ENCODE results near the gene PAK1IP1.
A peak's percentile ranks its signal among the peaks of the same experiment; 100 is the strongest.
"Not testable (repeated sequence)": the region's sequence is repeated elsewhere in the genome, so short reads cannot be mapped to it uniquely, and the experiment has no call there.

Gene PAK1IP1, protein sequence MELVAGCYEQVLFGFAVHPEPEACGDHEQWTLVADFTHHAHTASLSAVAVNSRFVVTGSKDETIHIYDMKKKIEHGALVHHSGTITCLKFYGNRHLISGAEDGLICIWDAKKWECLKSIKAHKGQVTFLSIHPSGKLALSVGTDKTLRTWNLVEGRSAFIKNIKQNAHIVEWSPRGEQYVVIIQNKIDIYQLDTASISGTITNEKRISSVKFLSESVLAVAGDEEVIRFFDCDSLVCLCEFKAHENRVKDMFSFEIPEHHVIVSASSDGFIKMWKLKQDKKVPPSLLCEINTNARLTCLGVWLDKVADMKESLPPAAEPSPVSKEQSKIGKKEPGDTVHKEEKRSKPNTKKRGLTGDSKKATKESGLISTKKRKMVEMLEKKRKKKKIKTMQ

GRCh38 chr6:10694302-10695085 lies at the start of gene PAK1IP1, which contains the start of gene C6orf52:
TSS of gene PAK1IP1 (plus strand) at chr6:10694972. CDS start at chr6:10694986, 14 bp downstream.
TSS of gene C6orf52 (minus strand) at chr6:10694616. CDS start at chr6:10687550, 7,066 bp downstream.
- DNase-seq = peak; percentile 82

GRCh38 chr6:10655508-10656055 lies 39.2 kb upstream of the PAK1IP1 start:
- no peak for DNase-seq

DNA sequence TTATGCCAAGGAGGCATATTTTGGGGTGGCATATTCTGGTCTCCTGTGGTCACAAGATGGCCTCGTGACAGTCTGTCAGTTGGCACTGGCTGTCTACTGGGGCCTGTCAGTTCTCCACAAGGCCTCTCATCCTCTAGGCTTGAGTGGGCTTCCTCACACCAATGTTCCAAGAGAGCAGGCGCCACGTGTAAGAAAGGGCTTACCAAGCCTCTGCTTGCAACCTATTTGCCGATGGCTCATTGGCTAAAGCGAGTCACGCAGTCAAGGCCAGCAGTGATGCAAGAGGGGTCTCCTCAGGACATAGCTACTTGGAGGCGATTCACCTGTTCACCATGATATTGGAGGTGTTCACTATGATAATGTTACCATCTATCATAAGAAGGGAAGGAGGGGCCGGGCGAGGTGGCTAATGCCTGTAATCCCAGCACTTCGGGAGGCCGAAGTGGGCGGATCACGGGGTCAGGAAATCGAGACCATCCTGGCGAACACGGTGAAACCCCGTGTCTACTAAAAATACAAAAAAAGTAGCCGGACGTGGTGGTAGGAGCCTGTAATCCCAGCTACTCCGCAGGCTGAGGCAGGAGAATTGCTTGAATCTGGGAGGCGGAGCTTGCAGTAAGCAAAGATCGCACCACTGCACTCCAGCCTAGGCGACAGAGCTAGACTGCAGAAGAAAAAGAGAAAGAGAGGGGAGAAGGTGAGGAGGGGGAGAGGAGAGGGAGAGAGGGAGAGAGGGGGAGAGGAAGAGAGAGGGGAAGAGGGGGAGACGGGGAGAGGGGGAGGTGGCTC lies 35.7 kb upstream of the PAK1IP1 start:
- no peak for DNase-seq

DNA sequence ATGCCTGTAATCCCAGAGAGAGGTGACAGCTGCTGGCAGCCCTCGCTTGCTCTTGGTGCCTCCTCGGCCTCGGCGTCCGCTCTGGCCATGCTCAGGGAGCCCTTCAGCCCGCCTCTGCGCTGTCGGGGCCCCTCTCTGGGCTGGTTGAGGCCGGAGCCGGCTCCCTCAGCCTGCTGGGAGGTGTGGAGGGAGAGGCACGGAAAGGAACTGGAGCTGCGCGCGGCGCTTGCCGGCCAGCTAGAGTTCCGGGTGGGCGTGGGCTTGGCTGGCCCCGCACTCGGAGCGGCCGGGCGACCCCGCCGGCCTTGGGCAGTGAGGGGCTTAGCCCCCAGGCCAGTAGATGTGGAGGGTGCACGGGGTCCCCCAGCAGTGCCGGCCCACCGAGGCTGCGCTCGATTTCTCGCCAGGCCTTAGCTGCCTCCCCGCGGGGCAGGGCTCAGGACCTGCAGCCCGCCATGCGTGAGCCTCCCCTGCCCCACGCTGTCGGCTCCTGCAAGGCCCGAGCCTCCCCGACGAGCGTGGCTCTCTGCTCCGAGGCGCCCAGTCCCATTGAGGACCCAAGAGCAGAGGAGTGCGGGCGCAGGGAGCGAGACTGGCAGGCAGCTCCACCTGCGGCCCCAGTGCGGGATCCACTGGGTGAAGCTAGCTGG lies 34.9 kb upstream of the PAK1IP1 start:
- DNase-seq = no peak

- not testable (repeated sequence) for DNase-seq
Measured at GRCh38 chr6:10660431-10661191, 34.2 kb upstream of the PAK1IP1 start.

DNA sequence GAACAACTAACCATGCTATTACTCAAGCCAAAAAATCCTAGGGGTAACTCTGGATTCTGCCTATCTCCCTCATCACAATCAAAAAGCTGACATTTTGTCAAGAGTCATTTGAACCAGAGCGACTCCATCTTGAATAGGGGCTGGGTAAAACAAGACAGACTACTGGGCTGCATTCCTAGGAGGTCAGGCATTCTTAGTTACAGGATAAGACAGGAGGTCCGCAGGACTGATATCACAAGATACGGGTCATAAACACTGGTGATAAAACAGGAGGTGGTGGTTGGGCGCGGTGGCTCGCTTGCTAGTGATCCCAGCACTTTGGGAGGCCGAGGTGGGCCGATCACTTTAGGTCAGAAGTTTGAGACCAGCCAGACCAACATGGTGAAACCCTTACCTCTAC lies 32.6 kb upstream of the PAK1IP1 start:
- no peak for DNase-seq

DNA sequence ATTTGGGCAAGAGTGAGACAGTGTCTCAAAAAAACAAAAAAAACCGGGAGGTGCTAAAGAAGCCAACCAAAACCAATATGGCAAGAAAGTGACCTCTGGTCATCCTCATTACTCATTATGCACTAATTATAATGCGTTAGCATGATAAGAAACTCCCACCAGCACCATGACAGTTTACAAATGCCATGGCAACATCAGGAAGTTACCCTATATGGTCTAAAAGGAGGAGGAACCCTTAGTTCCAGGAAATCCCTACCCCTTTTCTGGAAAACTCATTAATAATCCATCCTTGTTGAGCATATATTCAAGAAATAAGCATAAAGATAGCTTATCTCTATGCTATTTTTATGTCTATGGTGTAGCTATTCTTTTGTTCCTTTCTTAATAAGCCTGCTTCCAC lies 32.0 kb upstream of the PAK1IP1 start:
- no peak for DNase-seq

DNA sequence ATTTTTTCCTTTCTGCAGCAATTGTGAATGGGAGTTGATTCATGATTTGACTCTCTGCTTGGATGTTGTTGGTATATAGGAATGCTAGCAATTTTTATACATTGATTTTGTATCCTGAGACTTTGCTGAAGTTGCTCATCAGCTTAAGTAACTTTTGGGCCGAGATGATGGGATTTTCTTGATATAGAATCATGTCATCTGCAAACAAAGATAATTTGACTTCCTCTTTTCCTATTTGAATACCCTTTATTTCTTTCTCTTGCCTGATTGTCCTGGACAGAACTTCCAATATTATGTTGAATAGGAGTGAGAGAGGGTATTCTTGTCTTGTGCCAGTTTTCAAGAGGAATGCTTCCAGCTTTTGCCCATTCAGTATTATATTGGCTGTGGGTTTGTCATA lies 29.2 kb upstream of the PAK1IP1 start:
- not testable (repeated sequence) for DNase-seq

- no peak for DNase-seq
Measured at GRCh38 chr6:10668126-10668917, 26.4 kb upstream of the PAK1IP1 start.

GRCh38 chr6:10676403-10676802 lies 18.4 kb upstream of the PAK1IP1 start:
- DNase-seq = no peak

GRCh38 chr6:10678456-10678855 lies 16.3 kb upstream of the PAK1IP1 start:
- DNase-seq = no peak

GRCh38 chr6:10681795-10682194 lies 13.0 kb upstream of the PAK1IP1 start:
- no peak for DNase-seq

GRCh38 chr6:10682355-10682988 lies 12.3 kb upstream of the PAK1IP1 start:
- DNase-seq = no peak

GRCh38 chr6:10684618-10685017 lies 10.2 kb upstream of the PAK1IP1 start:
- no peak for DNase-seq

DNA sequence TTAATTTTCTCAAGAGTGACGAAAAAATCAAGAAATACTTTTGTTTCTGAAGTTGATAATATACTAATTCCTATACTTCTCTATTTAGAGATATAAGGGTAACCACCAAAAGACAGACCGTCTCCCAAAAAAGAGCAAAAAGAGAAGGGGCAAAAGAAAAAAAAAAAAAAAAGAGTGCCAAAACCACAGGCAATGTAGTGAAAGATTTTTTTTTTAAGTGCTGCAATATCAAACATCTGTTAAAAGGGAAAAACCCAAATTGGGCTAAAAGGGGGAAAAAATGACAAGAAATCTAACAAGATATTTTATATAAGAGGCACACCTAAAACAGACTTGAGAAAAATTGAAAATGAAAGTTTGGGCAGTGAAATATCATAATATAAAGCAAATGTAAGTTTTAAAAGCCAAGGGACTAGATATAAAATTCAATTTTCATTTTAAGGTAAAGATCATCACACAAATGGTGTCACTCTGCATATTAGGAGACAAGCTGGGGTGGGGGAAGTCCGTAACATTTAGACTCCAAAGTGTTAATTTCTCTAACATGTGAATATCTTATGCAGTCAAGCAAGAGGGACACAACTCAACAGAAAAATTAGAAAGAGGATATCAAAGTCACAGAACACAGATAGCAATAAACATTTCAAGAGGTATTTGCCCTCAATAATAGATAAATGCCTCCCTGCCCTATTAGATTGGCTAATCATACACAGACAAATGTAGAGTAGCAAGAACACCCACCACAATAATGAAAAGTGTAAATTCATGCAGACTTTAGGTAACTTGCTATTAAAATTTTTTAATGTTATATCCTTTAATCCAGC lies 9.5 kb upstream of the PAK1IP1 start:
- no peak for DNase-seq

DNA sequence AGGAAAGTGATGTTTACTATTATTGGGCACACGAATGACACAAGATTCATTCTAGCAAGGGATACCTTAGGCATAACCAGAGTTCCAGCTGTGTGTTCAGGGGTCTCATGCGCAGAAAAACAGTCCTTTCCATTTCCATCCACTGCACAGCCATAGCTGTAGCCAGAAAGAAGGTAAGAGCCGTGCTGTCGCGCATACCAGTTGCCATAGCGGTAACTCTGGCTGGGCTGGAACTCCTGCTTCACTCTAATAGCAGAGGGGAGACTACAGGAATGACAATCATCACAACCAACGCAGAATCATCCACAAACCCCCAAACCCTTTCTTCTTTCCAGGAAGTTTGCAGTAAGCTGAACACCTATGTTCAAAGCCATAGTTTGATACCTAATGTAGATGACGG lies 7.9 kb upstream of the PAK1IP1 start:
- DNase-seq = no peak

- no peak for DNase-seq
Measured at GRCh38 chr6:10687582-10687981, 7.2 kb upstream of the PAK1IP1 start.

GRCh38 chr6:10690651-10691445 lies 3.9 kb upstream of the PAK1IP1 start:
- no peak for DNase-seq

Measured in NCI-H1048 (cell line).